GM10248 (cell line): ENCODE results near the gene KRT33B.
"Not testable (repeated sequence)": the region's sequence is repeated elsewhere in the genome, so short reads cannot be mapped to it uniquely, and the experiment has no call there.

Source experiments
- CTCF ChIA-PET: fragments of 300-600 bp; sonication (Branson Sonifier 250); formaldehyde crosslinking; extraction: SDS; loops from one replicate; lab custom pipeline; 2021; ENCODE audit warnings: antibody characterized with exemption; lab: Yijun Ruan, JAX
- POLR2A ChIA-PET: fragments of 350-650 bp; sonication (Branson Sonifier 250); formaldehyde crosslinking; extraction: SDS; loops from one replicate; lab custom pipeline; 2020; ENCODE audit warnings: antibody characterized with exemption; lab: Yijun Ruan, JAX
- DNase-seq: peaks from one replicate; pipeline ENCODE4 v3.0.0; 2012; ENCODE audit errors: extremely low spot score
- CTCF ChIP-seq: IDR thresholded peaks from 2 replicates; pipeline ENCODE4 v1.5.1; 2012; ENCODE audit warnings: mild to moderate bottlenecking, low read depth; ENCODE audit errors: extremely low read depth, missing control alignments, control extremely low read depth

Gene KRT33B

GRCh38 chr17:41387670-41388069 is 18.1 kb upstream of the KRT33B start:
- POLR2A ChIA-PET: no interaction called here
- CTCF ChIA-PET: interaction anchor here (1.0 to 1.2 kb wide), 2 partner anchors 9 to 12 kb away, joined by 3 read pairs; no protein-coding TSS in a partner anchor
- no peak for TF ChIP-seq CTCF
- DNase-seq: no peak

- POLR2A ChIA-PET: no interaction called here
- CTCF ChIA-PET: no interaction called here
- no peak for DNase-seq
- no peak for TF ChIP-seq CTCF
These were observed 16.6 kb upstream of the KRT33B start for GRCh38 chr17:41386227-41386626.

- DNase-seq: no peak
- POLR2A ChIA-PET: no interaction called here
- TF ChIP-seq CTCF: no peak
- CTCF ChIA-PET: interaction anchor here (1.2 kb wide), 1 partner anchor 9 kb away, joined by 3 read pairs; no protein-coding TSS in a partner anchor
These were observed 14.1 kb upstream of the KRT33B start for GRCh38 chr17:41383690-41384089.

GRCh38 chr17:41382394-41382793 is 12.8 kb upstream of the KRT33B start:
- POLR2A ChIA-PET: no interaction called here
- DNase-seq: no peak
- no peak for TF ChIP-seq CTCF
- CTCF ChIA-PET: no interaction called here

GRCh38 chr17:41381943-41382342 is 12.3 kb upstream of the KRT33B start, which contains the start of gene KRT34:
Gene KRT34 (minus strand): TSS chr17:41382306. CDS start chr17:41382246, 60 bp downstream.
- CTCF ChIA-PET, POLR2A ChIA-PET: not testable (repeated sequence)

GRCh38 chr17:41380091-41380490 is 10.5 kb upstream of the KRT33B start:
- POLR2A ChIA-PET, DNase-seq, CTCF ChIA-PET: not testable (repeated sequence)

More at GRCh38 chr17:41381943-41382342, 12.3 kb upstream of the KRT33B start, which contains the start of gene KRT34:
- not testable (repeated sequence) for DNase-seq

- ChIA-PET POLR2A (interaction anchor here (0.5 kb wide), 1 partner anchor 324 kb away, joined by 3 read pairs; no protein-coding TSS in a partner anchor), CTCF (interaction anchor here (1.9 kb wide), 1 partner anchor 171 kb away, joined by 4 read pairs; no protein-coding TSS in a partner anchor)
- no peak for DNase-seq
- TF ChIP-seq CTCF: no peak
These were observed 7.9 kb upstream of the KRT33B start for GRCh38 chr17:41377546-41377945.

- ChIA-PET CTCF (interaction anchor here (3.2 kb wide), 1 partner anchor 13 kb away, joined by 11 read pairs; no protein-coding TSS in a partner anchor), POLR2A (no interaction called here)
- no peak for DNase-seq
- TF ChIP-seq CTCF: no peak
These were observed 590 bp downstream of the KRT33B start for GRCh38 chr17:41369023-41369422.
